Spleen (tissue), 7 donors: Measurements from ENCODE around the gene NLRP10.

Source experiments
- CTCF ChIP-seq, 11 experiments: fragments of 200-600 bp in 7 of 11; fragments of 450-650 bp in 4 of 11; sonication (generic) in 4 of 11; IDR thresholded peaks in 8 of 11; conservative IDR thresholded peaks in 3 of 11; 1 replicate in 7 of 11; 2 replicates in 4 of 11; pipeline versions ENCODE4 v1.4.0 to v1.8.0; 2016 to 2021; ENCODE audit warnings: antibody characterized with exemption in 11 of 11, inconsistent platforms in 4 of 11, mild to moderate bottlenecking in 1 of 11
- POLR2A ChIP-seq, 3 donors: fragments of 450-650 bp; IDR thresholded peaks; one replicate each; pipeline ENCODE4 v1.5.1; 2017; ENCODE audit warnings: antibody characterized with exemption in 3 of 3, mild to moderate bottlenecking in 1 of 3
- POLR2AphosphoS5 ChIP-seq, 3 donors: sonication (generic); formaldehyde crosslinking; IDR thresholded peaks; one replicate each; pipeline ENCODE4 v1.5.1; 2017; ENCODE audit warnings: antibody characterized with exemption in 3 of 3
- donor health status: DM: no; HTN: no; CAD: no; lungs with moderate emphysema.
- donor health status: DM: no; HTN: no; CAD: no.
- donor health status: DM: no; HTN: no; CAD: no.

GRCh38 chr11:7924536-7924935 lies 40.7 kb downstream of the NLRP10 start:
- TF ChIP-seq CTCF (IDR thresholded peaks at IDR 0.05 in 8 of 11, conservative IDR thresholded peaks at IDR 0.05 in 3 of 11): no peak
- no peak for TF ChIP-seq POLR2A (IDR thresholded peaks at IDR 0.05)
- no peak for TF ChIP-seq POLR2AphosphoS5 (IDR thresholded peaks at IDR 0.05)
